HL-60 (cell line): ENCODE measurements around the gene OR10K2.

Experiments
- CTCF ChIP-seq: IDR thresholded peaks from one replicate; pipeline ENCODE4 v1.5.1; 2011; ENCODE audit warnings: low read length, control low read depth, inconsistent platforms; ENCODE audit not compliant: insufficient read depth
- GABPA ChIP-seq: IDR thresholded peaks from 2 replicates; pipeline ENCODE4 v1.6.1; 2012; ENCODE audit warnings: low read depth
- POLR2AphosphoS5 ChIP-seq: IDR thresholded peaks from 2 replicates; pipeline ENCODE4 v1.6.1; 2012; ENCODE audit warnings: low read depth
- SPI1 ChIP-seq: IDR thresholded peaks from 2 replicates; pipeline ENCODE4 v1.6.1; 2012; ENCODE audit warnings: low read depth, mild to moderate bottlenecking, borderline replicate concordance

- TF ChIP-seq POLR2AphosphoS5 (no peak), CTCF (no peak), GABPA (no peak), SPI1 (no peak)
Observed at GRCh38 chr1:158371188-158371953, 54.7 kb downstream of the OR10K2 start.
